Islet of Langerhans (tissue), 1 donor: ENCODE measurements around the gene COLEC12.
"Not testable (repeated sequence)": the region's sequence is repeated elsewhere in the genome, so short reads cannot be mapped to it uniquely, and the experiment has no call there.

ENCODE experiments used
- FAIRE-seq: peaks from one replicate; lab custom pipeline; 2011; peaks lifted over from hg19 to GRCh38; lab: Jason Lieb, UNC

COLEC12 gene

GRCh38 chr18:407626-408224, 92.8 kb downstream of the COLEC12 start:
- FAIRE-seq = no peak

- no peak for FAIRE-seq
Measured at GRCh38 chr18:407191-407590, 93.3 kb downstream of the COLEC12 start.

GRCh38 chr18:406677-407076, 93.8 kb downstream of the COLEC12 start:
- no peak for FAIRE-seq

- not testable (repeated sequence) for FAIRE-seq
Measured at GRCh38 chr18:405006-405405, 95.5 kb downstream of the COLEC12 start.

GRCh38 chr18:404061-404636, 96.4 kb downstream of the COLEC12 start:
- no peak for FAIRE-seq

GRCh38 chr18:402129-402528, 98.4 kb downstream of the COLEC12 start:
- no peak for FAIRE-seq

- no peak for FAIRE-seq
Measured at GRCh38 chr18:400456-400855, 100.0 kb downstream of the COLEC12 start.

- FAIRE-seq = no peak
Measured at GRCh38 chr18:399631-400135, 100.8 kb downstream of the COLEC12 start.

- no peak for FAIRE-seq
Measured at GRCh38 chr18:398935-399630, 101.4 kb downstream of the COLEC12 start.

GRCh38 chr18:396556-396955, 103.9 kb downstream of the COLEC12 start:
- no peak for FAIRE-seq

- no peak for FAIRE-seq
Measured at GRCh38 chr18:396251-396555, 104.3 kb downstream of the COLEC12 start.

- no peak for FAIRE-seq
Measured at GRCh38 chr18:395456-396250, 104.8 kb downstream of the COLEC12 start.

- FAIRE-seq = no peak
Measured at GRCh38 chr18:394987-395362, 105.5 kb downstream of the COLEC12 start.

GRCh38 chr18:394262-394986, 106.1 kb downstream of the COLEC12 start:
- FAIRE-seq = no peak

- no peak for FAIRE-seq
Measured at GRCh38 chr18:393574-393957, 106.9 kb downstream of the COLEC12 start.

GRCh38 chr18:392928-393573, 107.5 kb downstream of the COLEC12 start:
- no peak for FAIRE-seq

GRCh38 chr18:390741-391478, 109.6 kb downstream of the COLEC12 start:
- FAIRE-seq = no peak

- no peak for FAIRE-seq
Measured at GRCh38 chr18:389658-390357, 110.7 kb downstream of the COLEC12 start.

GRCh38 chr18:388200-388599, 112.3 kb downstream of the COLEC12 start:
- no peak for FAIRE-seq

- no peak for FAIRE-seq
Measured at GRCh38 chr18:386994-387393, 113.5 kb downstream of the COLEC12 start.

- FAIRE-seq = no peak
Measured at GRCh38 chr18:384897-385296, 115.6 kb downstream of the COLEC12 start.
